GM21786 (cell line): ENCODE results near the gene ARHGAP18.

Experiments used
- ATAC-seq: cut with Tn5 transposase; IDR thresholded peaks from one replicate; pipeline ENCODE4 v1.9.1; 2021; ENCODE audit not compliant: unreplicated experiment

ARHGAP18 gene

GRCh38 chr6:129719692-129720091 lies 9.7 kb upstream of the ARHGAP18 start:
- ATAC-seq = no peak

DNA sequence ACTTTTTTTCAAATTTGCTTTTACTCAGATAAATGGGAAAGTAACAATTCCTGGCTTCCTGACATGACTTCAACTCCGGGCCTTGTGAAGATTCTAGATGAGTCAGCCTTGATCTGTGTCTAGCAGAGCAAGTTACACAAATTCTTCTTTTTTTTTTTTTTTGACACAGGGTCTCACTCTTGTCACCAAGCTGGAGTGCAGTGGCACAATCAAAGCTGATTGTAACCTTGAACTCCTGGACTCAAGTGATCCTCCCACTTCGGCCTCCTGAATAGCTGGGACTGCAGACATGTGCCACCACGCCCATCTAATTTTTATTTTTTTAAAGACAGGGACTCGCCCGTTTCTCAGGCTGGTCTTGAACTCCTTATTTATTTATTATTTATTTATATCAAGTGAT lies 7.3 kb upstream of the ARHGAP18 start:
- ATAC-seq = no peak

- ATAC-seq = no peak
Measured at GRCh38 chr6:129713806-129714333, 3.9 kb upstream of the ARHGAP18 start.

GRCh38 chr6:129711271-129711631 lies 1.3 kb upstream of the ARHGAP18 start:
- no peak for ATAC-seq

- ATAC-seq = no peak
Measured at GRCh38 chr6:129710450-129711270, 683 bp upstream of the ARHGAP18 start.

DNA sequence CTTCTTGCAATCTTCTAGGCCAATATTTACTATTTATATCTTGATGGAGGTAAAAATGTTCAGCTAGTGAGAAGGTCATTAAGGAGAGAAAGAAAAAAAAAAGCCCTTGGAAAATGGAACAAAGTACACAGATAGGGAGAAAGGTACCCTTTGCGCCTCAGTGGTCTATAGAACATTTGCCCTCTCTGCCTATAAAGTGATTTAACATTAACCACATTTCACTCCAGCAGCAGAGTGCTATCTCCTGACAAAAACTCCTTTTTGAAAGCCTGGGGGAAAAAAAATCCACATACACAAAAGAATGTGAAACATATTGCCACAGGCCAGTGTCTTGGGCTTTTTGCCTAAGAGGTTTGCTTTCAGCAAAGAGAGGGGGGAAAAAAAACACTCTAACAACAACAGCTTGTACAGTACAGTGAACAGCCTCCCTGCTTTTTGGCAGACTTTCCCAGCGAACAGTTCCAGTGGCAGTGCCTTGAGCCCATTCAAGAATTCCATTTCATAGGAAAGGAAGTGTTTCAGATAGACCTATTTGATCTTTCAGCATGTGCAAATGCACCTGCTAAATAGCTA lies 695 bp downstream of the ARHGAP18 start:
- peak; percentile 9 for ATAC-seq

- no peak for ATAC-seq
Measured at GRCh38 chr6:129708496-129709195, 1.3 kb downstream of the ARHGAP18 start.

DNA sequence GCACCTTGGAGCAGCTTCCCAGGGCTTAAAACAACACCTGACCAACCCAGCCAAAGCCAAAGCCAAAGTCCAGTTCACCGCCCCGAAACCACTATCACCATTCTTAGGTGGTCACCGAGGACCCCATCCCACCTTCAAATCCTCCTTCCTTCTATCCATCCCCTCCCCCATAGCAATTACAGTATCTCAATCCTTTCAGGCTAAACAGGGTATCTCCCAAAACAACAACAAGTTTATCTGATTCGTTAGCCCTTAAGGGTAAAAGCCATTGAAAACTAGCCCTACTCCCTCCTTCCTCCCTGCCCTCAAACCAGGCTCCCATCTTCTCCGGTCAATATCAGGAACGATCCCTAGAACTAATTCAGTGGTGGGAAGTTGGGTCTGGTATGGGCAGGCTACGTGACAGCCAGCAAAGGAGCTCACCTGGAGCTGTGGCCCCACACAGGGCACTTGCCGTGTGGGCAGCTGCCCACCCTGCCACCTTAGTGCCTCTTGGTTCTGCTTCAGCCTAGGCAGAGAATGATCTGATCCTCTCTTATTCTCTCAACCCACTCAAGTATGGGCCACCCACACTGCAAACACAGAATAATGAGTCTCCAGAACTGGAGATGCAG lies 2.0 kb downstream of the ARHGAP18 start:
- ATAC-seq = no peak

GRCh38 chr6:129707028-129707427 lies 2.9 kb downstream of the ARHGAP18 start:
- ATAC-seq = no peak

- ATAC-seq = no peak
Measured at GRCh38 chr6:129705212-129705611, 4.8 kb downstream of the ARHGAP18 start.

GRCh38 chr6:129704708-129705107 lies 5.3 kb downstream of the ARHGAP18 start:
- peak; percentile 32 for ATAC-seq

- no peak for ATAC-seq
Measured at GRCh38 chr6:129701721-129702455, 8.1 kb downstream of the ARHGAP18 start.

DNA sequence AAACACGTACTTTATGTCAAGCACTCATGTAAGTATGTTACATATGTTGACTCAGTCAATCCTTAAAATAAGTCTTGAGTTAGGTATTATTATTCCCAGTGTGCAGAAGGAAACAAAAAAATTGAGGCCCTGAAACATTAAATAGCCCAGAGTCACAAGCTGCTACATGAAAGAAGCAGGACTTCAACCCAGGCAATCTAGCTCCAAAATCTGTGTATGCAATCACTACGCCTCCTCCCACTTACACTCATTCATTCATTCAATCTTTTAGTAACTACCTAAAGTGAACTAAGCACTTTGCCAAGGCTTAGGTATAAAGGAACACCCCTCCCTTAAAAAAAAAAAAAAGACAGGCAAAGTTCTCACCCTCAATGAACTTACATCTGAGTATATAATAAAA lies 9.3 kb downstream of the ARHGAP18 start:
- no peak for ATAC-seq

DNA sequence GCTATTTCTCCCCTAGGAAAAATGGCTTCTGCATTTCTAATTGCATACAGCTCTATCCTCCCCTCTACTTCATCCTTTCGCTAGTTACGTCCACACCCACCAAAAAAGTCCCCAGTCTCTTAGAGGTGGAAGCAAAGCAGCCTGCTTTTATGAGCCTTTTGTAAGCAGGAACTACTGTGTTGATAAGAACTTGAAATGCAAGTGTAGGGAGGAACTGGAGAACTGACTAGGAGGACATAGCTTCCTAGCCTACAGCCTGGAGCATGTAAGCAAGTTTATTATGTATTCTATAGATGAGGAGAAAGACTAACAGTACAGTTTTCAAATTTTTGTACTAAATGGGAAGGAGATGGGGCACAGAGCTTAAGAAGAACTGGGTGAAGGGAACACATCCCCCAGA lies 10.3 kb downstream of the ARHGAP18 start:
- no peak for ATAC-seq

DNA sequence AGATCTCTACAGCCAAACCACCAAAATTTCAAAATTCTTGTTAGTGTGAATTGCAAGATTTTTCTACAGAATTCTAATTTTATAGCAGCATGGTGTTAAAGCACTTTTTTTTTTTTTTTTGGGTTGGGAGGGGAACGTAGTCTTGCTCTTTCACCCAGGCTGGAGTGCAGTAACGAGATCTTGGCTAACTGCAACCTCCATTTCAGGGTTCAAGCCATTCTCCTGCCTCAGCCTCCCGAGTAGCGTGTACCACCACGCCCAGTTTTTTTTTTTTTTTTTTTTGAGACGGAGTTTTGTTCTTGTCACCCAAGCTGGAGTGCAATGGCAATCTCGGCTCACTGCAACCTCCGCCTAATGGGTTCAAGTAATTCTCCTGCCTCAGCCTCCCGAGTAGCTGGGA lies 11.5 kb downstream of the ARHGAP18 start:
- no peak for ATAC-seq

- ATAC-seq = no peak
Measured at GRCh38 chr6:129697788-129698187, 12.2 kb downstream of the ARHGAP18 start.

- no peak for ATAC-seq
Measured at GRCh38 chr6:129696843-129697242, 13.1 kb downstream of the ARHGAP18 start.

DNA sequence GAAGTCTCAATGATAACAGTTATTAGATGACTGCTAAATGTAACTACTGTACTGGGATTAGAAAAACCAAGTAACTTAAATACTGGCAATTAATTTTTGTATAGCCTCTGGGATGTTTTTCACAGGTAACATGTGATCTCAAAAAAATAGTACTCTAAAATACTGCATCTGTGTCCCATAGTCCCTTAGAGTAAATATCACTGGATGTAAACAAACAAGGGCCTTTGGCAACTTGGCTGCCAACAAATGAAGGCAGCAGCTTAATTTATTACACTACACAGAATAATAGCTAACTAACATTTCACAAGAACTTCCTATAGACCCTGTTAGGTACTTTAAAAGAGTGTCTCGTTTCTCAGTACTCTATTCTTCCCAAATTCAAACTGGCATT lies 14.0 kb downstream of the ARHGAP18 start:
- peak; percentile 6 for ATAC-seq

DNA sequence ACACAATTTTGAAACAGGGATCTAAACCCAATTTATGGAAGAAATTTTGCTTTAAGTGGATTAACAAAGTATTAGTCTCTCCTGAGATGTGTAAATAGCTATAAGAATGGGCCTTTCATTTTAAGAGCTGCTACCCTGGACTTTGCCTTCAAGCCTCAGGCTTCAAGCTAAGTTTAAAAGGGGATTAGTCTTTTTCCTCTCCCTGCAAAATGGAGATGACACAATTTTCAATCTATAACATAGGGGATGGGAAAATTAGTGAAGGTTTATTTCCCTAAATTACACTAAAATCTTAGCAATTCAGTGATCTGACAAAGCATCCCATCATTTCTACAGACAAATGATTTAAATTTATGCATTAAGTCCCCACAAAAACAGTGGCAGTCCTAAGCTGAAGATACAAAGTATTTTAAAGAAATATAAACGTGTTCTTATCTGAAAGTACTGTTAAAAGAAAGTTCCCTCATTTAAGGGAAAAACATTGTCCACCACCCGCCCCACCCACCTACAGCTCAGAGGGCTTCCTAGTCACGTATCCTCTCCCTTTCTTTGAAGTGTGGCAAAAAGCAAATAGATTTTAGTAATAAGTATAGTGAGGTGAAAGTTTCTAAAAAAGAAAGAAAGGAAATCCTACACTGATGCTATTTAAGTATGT lies 14.5 kb downstream of the ARHGAP18 start:
- ATAC-seq = peak; percentile 89

- no peak for ATAC-seq
Measured at GRCh38 chr6:129694036-129694435, 15.9 kb downstream of the ARHGAP18 start.
